ENCODE data around the gene ZNF569.
A peak's percentile ranks its signal among the peaks of the same experiment; 100 is the strongest.
"Not testable (repeated sequence)": the region's sequence is repeated elsewhere in the genome, so short reads cannot be mapped to it uniquely, and the experiment has no call there.

Gene ZNF569

DNA sequence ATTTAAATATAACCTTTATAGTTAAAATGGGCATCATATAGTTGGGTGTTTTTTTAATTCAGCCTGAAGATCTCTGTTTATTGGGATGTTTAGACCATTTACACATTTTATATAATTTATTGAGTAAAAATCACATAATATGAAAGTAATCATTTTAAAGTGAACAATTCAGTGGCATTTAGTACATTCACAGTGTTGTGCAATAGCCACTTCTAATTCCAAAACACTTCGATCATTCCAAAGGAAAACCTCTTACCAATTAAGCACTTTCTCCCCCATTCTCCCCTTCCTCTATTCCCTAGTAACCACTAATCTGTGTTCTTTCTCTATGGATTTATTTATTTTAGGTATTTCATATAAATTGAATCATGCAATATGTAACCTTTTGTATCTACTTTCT, 66.2 kb downstream of the ZNF569 start:
- no peak for DNase-seq (ENCODE audit: low read depth in 2 of 2)

- DNase-seq (ENCODE audit: low read depth in 2 of 2): not testable (repeated sequence)
Observed at GRCh38 chr19:37391399-37391798, 75.8 kb downstream of the ZNF569 start.

- no peak for DNase-seq (ENCODE audit: low read depth in 2 of 2)
Observed at GRCh38 chr19:37389234-37389633, 78.0 kb downstream of the ZNF569 start.

- DNase-seq (ENCODE audit: low read depth in 2 of 2): peak; percentile 94 to 97
Observed at GRCh38 chr19:37370880-37371661, 96.2 kb downstream of the ZNF569 start, which contains the start of gene ZNF527. Gene ZNF527, plus strand, starts transcription at chr19:37371099. Its CDS starts 3,100 bp downstream, at chr19:37374199.

DNA sequence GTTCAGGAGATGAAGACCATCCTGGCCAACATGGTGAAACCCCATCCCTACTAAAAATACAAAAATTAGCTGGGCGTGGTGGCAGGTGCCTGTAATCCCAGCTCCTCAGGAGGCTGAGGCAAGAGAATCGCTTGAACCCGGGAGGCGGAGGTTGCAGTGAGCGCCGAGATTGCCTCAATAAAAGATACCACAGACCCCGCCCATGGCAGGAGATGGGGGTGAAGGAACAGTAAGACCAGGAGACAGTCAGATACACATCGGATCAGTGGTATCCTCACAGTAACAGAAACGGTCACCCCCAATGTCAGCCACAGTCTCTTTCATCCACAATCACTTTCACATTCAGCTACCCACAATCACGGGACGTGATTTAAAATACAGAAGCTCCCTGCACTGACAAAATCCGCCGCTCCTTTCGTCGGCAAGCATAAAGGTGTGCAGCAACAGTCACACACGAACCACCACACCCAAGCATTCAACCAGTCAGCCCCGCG, 96.8 kb downstream of the ZNF569 start:
- peak in 1 of 2 experiments; percentile 1 for DNase-seq (ENCODE audit: low read depth in 2 of 2)

GRCh38 chr19:37362733-37363132, 104.5 kb downstream of the ZNF569 start:
- DNase-seq (ENCODE audit: low read depth in 2 of 2): no peak

DNA sequence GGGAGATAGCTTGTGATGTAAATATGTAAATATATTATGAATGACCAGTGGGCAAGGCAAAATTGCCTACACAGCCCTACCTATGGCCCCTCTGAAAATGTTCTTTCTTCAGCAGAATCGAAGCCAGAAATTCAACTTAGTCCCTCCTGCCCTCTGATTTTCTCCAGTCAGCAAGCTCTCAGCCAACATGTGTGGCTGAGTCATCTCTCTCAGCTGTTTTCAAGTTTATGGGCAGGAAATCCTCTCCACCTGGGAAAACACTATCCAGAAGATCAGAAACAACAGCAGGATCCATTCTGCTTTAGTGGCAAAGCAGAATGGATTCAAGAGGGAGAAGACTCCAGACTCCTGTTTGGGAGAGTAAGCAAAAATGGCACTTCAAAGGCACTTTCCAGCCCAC, 105.2 kb downstream of the ZNF569 start:
- no peak for DNase-seq (ENCODE audit: low read depth in 2 of 2)
